ENCODE data around the gene ATF7IP. TPM values are rescaled to one million over a fixed set of nuclear protein-coding genes. Genes with fewer than 3 reads are reported as not detected.

Gene ATF7IP
- total RNA-seq, 1 donor from 2014 or later = 55.0 TPM

- ATAC-seq = no peak
These were observed 140.4 kb downstream of the ATF7IP start for GRCh38 chr12:14505626-14506596.

DNA sequence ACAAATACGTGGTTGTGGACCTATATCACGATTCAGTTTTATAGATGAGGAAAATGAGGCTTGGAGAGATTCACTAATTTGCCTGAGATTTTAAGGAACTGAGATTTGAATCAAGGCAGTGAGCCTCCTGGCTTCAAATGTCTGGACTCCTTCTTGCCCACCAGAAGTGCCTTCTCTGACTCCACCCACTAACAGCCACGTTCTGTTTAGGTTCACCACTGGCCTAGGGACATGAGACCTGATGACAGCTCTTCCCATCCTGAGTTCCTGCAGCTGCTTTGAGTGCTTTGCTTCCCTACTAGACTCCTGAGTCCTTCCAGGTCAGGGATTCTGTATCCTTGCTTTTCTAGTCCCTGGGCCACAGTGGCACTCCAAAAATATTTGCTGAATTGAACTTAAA lies 145.1 kb downstream of the ATF7IP start:
- no peak for ATAC-seq

DNA sequence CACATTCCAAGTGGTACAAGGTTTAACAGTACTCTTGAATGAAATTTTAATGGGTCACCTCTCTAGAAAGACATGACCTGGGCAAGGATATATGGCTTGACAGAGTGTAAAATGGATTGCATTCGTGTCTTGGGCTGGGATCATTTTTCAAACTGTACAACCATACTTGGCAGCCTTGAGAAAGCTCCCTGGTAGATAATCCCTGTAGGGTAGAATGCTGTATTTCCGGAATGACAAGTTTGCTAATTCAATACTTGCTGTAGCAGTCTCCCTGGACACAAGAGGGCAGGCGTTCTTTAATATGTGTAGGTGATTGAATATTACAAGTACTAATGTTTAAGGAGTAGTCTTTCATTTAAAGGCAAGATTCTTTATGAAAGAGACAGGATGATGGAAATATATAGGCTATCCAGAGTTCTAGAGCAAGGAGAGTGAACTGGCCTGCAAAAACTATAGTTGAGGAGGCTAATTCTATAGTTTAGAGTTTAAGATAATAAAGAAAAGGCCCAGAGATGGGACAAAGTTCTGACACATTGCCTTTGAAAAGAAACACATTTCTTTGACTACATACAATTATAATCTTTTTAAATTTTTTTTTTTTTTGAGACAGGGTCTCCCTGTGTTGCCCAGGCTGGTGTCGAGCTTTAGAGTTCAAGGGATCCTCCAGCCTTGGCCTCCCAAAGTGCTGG lies 148.8 kb downstream of the ATF7IP start:
- peak; percentile 96 for ATAC-seq

- peak; percentile 90 for ATAC-seq
These were observed 149.5 kb downstream of the ATF7IP start for GRCh38 chr12:14514946-14515345.

DNA sequence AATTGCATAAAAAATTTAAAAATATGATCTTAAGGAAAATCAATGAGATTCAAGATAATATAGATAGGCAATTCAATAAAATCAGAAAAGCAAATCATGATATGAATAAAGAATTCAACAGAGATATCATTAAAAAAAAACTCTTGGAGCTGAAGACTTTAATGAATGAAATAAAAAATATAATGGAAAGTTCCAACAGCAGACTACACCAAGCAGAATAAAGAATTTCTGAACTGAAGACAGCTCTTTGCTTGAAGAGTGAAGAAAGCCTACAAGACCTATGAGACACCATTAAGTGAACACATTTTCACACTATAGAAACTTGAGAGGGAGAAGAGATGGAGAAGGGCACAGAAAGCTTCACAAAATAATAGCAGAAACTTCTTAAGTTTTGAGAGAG lies 156.3 kb downstream of the ATF7IP start:
- no peak for ATAC-seq

DNA sequence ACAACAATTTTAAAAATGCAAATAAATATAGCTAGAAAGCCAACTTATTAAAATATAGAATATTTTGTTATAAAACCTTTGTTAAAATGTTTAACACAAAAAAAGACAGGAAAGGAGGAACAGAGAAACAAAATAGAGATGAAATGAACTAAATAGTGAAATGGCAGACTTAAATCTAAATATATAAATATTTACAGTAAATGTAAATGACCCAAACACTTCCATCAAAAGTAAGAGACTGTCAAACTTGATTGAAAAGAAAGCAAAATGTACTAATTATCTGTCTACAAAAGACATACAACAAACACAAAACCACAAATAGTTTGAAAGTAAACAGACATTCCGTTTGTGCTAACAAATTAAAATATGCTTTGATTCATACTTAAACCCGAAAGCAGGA lies 160.5 kb downstream of the ATF7IP start:
- ATAC-seq = no peak

DNA sequence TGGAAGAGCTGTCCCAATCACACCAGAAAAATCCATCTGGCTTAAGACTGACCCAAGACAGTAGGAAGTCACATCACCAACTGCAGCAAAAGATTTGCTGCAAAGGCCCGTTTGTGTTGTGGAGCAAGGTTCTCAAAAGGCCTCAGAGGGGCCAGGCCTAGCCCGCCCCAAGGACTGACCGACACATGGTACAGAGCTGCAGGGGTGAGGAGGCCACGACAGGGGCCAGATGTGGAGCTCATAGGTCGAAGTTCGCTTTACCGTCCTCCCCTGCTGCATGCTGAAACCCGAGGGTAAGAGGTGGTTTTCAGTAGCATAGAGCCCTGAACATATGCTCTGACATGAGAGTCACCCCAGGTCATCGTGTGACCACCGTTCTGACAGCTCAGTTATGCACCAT lies 166.7 kb downstream of the ATF7IP start:
- ATAC-seq = no peak

GRCh38 chr12:14537088-14537487 lies 171.6 kb downstream of the ATF7IP start:
- ATAC-seq = no peak

GRCh38 chr12:14540801-14541462 lies 175.4 kb downstream of the ATF7IP start:
- peak; percentile 18 for ATAC-seq

- no peak for ATAC-seq
These were observed 180.0 kb downstream of the ATF7IP start for GRCh38 chr12:14545144-14546124.

DNA sequence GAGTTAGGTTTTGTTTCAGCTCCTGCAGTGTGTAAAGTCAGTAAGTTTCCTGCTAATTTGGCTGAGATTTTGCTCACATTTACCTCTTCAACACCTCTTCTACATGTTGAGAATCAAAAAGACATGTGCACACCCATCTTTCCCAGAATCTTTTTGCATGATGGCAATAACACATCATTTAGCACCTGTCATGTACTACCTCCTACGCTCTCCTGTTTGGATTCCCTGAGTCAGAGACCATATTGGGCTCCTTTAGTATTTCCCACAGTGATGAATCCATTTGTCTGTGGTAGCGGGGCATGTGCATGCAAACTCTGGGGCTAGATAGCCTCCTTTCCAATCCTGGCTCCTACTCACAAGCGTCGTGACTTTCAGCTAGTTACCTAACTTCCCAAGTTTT lies 182.1 kb downstream of the ATF7IP start:
- ATAC-seq = no peak

GRCh38 chr12:14548609-14549008 lies 183.1 kb downstream of the ATF7IP start:
- peak; percentile 90 for ATAC-seq

Other genes with a start within 250 kb of the ATF7IP start
- gene PLBD1, start 202.2 kb downstream of the ATF7IP start, total RNA-seq = 56.5 TPM

All from esophagus mucosa (tissue), 1 donor.